MM.1S (cell line): Measurements from ENCODE around the gene CA10.

Experiments
- EZH2 ChIP-seq: fragments of 300-600 bp; sonication (generic); optimal IDR thresholded peaks from 2 replicates; pipeline ENCODE3; 2017; ENCODE audit warnings: low read depth, mild to moderate bottlenecking, antibody characterized with exemption, low read length, mixed read lengths
- TF ChIP-seq, protein P1 (sequence below): fragments of 300-600 bp; sonication (generic); IDR thresholded peaks from 2 replicates; pipeline ENCODE4 v1.5.1; 2016; ENCODE audit warnings: antibody characterized with exemption, low read length, mixed read lengths

DNA sequence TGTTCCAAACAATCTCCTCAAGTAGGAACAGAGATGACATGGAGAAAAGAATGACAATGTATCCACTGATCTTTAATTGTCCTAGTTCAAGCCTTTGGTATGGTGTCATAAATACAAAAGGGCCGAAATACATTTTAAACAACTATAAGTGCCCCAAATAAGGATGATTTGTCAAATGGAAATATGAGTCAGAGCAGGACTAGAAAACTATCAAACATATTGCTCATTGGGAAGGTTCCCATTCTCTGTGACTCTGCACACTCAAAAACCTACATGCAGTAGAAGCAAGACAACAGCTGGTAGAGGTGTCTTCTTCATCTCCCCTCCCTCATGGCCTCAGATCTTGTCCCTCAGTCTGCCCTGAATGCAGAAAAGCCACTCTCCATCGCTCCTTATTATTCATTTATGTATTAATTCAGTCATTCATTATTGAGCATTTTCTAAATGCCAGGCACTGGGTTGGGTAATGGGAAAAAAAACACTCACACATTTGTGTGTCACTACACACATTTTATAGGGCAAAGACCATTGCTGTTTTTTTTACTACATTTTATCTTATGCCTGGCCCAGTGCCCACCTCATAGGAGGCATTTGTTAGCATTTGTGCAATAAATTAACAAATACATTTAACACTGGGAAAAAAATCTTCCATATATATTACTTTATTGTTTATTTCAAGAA lies 10.1 kb downstream of the CA10 start:
- TF ChIP-seq, protein P1, sequence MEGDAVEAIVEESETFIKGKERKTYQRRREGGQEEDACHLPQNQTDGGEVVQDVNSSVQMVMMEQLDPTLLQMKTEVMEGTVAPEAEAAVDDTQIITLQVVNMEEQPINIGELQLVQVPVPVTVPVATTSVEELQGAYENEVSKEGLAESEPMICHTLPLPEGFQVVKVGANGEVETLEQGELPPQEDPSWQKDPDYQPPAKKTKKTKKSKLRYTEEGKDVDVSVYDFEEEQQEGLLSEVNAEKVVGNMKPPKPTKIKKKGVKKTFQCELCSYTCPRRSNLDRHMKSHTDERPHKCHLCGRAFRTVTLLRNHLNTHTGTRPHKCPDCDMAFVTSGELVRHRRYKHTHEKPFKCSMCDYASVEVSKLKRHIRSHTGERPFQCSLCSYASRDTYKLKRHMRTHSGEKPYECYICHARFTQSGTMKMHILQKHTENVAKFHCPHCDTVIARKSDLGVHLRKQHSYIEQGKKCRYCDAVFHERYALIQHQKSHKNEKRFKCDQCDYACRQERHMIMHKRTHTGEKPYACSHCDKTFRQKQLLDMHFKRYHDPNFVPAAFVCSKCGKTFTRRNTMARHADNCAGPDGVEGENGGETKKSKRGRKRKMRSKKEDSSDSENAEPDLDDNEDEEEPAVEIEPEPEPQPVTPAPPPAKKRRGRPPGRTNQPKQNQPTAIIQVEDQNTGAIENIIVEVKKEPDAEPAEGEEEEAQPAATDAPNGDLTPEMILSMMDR: no peak
- TF ChIP-seq EZH2: no peak
